AG09309 (cell line): ENCODE data around the gene AGMAT.

Source experiments
- DNase-seq: peaks from one replicate; pipeline ENCODE4 v3.0.0-alpha.2; 2010; ENCODE audit warnings: low read depth
- H3K4me3 ChIP-seq: 2 replicates; pipeline ENCODE4 v1.5.1; 2011; ENCODE audit warnings: mild to moderate bottlenecking, low read depth, low read length, moderate library complexity; ENCODE audit not compliant: control insufficient read depth
- TF ChIP-seq, protein P1 (sequence below): IDR thresholded peaks from 2 replicates; pipeline ENCODE4 v1.5.1; 2011; ENCODE audit warnings: mild to moderate bottlenecking, low read depth, low read length, inconsistent platforms; ENCODE audit not compliant: insufficient read depth, control insufficient read depth; ENCODE audit errors: missing control alignments

Gene AGMAT

DNA sequence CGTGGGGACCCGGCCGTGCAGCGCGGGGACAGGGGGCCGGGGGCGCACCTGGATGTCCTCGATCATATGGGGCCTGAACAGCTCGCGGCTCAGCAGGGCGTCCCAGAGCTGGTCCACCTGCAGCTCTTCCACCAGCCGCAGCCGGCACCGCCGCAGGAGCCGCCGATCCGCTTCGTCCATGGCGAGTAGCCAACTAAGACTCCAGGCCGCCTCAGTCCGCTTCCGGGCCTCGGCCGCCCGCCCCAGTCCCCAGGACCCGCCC, 60.9 kb downstream of the AGMAT start, which contains the start of gene CASP9:
Gene CASP9, minus strand, starts transcription at position 195 of the 262 bp plus-strand sequence. Its CDS starts 15 bp downstream, at position 180.
- TF ChIP-seq, protein P1, sequence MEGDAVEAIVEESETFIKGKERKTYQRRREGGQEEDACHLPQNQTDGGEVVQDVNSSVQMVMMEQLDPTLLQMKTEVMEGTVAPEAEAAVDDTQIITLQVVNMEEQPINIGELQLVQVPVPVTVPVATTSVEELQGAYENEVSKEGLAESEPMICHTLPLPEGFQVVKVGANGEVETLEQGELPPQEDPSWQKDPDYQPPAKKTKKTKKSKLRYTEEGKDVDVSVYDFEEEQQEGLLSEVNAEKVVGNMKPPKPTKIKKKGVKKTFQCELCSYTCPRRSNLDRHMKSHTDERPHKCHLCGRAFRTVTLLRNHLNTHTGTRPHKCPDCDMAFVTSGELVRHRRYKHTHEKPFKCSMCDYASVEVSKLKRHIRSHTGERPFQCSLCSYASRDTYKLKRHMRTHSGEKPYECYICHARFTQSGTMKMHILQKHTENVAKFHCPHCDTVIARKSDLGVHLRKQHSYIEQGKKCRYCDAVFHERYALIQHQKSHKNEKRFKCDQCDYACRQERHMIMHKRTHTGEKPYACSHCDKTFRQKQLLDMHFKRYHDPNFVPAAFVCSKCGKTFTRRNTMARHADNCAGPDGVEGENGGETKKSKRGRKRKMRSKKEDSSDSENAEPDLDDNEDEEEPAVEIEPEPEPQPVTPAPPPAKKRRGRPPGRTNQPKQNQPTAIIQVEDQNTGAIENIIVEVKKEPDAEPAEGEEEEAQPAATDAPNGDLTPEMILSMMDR, result no peak
- no peak for DNase-seq
- H3K4me3 ChIP-seq, result peak within 1 kb of the TSS; percentile 90

DNA sequence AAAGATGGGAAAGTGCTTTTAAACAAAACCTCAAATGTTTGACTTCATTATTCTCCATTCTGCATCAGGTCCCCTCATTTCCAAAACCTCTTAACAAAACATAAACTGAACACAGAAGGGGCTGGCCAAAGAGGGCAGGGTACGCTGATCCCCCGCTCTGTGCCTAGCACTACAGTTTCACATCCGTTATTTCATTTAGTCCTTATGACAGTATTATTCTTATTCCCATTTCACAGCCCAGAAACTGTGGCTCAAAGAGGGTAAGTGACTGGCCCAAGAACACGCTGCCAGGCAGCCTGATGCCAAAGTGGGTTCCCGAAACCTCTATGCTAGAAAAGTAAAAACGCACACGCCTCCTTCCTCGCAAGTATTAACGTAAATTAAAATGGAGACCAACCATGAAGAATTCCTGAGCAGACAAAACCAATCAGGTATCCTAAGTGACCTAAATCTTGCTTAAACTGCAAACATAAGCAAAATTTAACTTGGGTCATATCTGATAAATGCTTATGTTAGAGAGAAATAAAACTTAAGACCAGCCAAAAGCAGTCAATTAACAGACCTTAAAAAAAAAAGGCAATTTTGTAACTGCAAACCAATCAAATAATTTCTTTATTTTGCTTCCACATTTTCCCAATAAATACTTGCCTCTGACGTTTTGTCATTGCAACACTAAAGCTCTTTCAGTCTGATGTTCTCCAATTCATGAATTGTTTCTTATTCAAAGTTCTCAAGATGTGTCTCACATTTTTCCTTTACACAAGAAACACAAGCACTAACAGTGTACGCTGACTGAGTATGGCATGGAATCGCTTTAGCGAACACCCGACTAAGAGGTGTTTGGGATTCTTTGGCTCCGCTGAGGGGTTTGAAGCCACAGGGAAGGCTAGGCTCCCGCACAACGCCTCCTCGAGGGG, 61.5 kb downstream of the AGMAT start:
- TF ChIP-seq, protein P1, result no peak
- peak overlapping the region; percentile 90 for H3K4me3 ChIP-seq
- no peak for DNase-seq

DNA sequence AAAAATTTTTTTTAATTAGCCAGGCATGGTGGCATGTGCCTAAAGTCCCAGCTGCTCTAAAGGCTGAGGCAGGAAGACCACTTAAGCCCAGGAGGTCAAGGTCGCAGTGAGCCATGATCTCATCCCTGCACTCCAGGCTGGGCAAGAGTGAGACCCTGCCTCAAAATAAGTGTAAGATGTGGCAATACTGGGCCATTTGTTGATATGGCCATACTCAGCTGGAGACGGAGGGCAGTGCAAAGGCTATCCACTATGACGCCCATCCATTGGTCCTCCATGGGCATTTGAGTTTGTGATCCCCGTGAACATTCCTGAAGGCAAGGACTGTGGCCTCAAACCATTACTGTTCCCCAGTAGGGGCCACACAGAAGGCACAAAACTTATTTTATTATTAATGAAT, 62.3 kb downstream of the AGMAT start:
- H3K4me3 ChIP-seq, result no peak overlapping the region
- TF ChIP-seq, protein P1, result no peak

More for the DNA sequence above, 62.3 kb downstream of the AGMAT start:
- DNase-seq, result no peak
